SK-N-MC (cell line): ENCODE data around the gene SH3RF1.
"Not testable (repeated sequence)": the region's sequence is repeated elsewhere in the genome, so short reads cannot be mapped to it uniquely, and the experiment has no call there.

ENCODE experiments used
- DNase-seq: peaks from one replicate; pipeline ENCODE4 v3.0.0-alpha.2; 2011; ENCODE audit warnings: low read depth, low spot score
- H3K27ac ChIP-seq: fragments of 200-600 bp; sonication (generic); 2 replicates; pipeline ENCODE4 v1.5.1; 2016; ENCODE audit warnings: mixed run types
- H3K36me3 ChIP-seq: fragments of 200-600 bp; sonication (generic); 2 replicates; pipeline ENCODE4 v1.6.1; 2017; ENCODE audit warnings: antibody characterized with exemption, low read length, mixed read lengths; ENCODE audit not compliant: insufficient read depth
- H3K4me3 ChIP-seq: fragments of 200-600 bp; sonication (generic); 2 replicates; pipeline ENCODE4 v1.5.1; 2016
- H3K9ac ChIP-seq: fragments of 200-600 bp; sonication (generic); 2 replicates; pipeline ENCODE4 v1.8.0; 2017; ENCODE audit warnings: mixed run types, mixed read lengths; ENCODE audit not compliant: insufficient read length
- H3K9me3 ChIP-seq: fragments of 200-600 bp; sonication (generic); 2 replicates; pipeline ENCODE4 v1.6.1; 2017; ENCODE audit warnings: low read depth, mild to moderate bottlenecking, antibody characterized with exemption, low read length, moderate library complexity, mixed read lengths
- EZH2 ChIP-seq: fragments of 200-600 bp; sonication (generic); IDR thresholded peaks from one replicate; pipeline ENCODE4 v1.6.1; 2017; ENCODE audit warnings: antibody characterized with exemption
- FOXP2 ChIP-seq: optimal IDR thresholded peaks from 2 replicates; pipeline ENCODE3; 2011; ENCODE audit warnings: mild to moderate bottlenecking, moderate library complexity; ENCODE audit not compliant: insufficient read depth; ENCODE audit errors: extremely low read length, control extremely low read depth
- POLR2AphosphoS5 ChIP-seq: IDR thresholded peaks from 2 replicates; pipeline ENCODE4 v1.6.1; 2012; ENCODE audit warnings: mild to moderate bottlenecking, low read depth, low read length, borderline replicate concordance

Gene SH3RF1

DNA sequence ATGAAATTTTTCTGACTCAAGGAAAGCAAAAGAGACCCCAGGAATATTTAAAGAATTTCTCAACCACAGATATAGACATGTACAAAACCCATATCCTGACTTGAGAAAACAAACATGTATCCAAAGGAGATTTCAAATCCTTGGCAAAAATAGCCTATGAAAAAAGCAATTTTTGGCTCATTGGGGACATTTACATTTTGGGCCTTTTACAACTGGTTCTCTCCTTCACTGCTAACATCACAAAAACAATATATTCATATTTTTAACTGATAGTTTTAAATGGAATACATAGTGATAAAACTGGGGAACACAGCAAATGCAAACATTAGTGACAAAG, 65.0 kb downstream of the SH3RF1 start:
- Histone ChIP-seq H3K9me3 (no peaks in the 10 kb centered on the region), H3K9ac (no peak overlapping the region), H3K27ac (peak overlapping the region; percentile 76; the same call in 1 of the 2 replicates), H3K4me3 (no peak overlapping the region), H3K36me3 (no peaks in the 10 kb centered on the region)
- TF ChIP-seq EZH2: no peak
- TF ChIP-seq POLR2AphosphoS5: no peak
- TF ChIP-seq FOXP2: no peak
- no peak for DNase-seq

DNA sequence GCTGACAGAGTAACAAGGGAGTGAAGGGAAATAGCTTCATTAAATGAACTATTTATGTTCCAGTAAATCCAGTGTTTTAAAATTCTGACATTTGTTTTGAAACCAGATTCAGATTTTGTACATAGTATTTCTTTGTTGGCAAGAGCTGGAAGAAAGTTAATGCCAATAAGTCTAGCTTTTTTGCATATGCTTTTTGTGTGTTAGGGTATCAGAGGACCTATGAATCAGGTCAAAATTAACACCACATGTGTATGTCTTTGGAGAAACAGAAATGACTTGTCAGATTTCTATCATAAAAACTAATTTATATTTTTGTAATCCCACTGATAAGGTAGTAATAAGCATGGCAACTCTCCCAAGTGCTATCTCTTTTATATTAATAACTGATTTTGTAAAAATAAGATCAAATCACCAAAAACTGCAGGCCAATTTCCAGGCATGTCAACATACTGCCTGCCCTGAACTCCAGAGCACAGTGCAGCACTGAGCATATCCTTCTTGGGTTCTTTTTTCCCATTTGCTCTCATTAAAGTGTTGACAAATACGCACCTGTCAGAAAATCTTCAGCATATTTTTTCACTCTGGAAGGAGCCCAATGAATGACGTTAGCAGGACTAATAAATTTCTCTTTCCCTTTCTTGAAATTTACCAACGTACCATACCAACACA, 65.5 kb downstream of the SH3RF1 start:
- DNase-seq: no peak
- TF ChIP-seq FOXP2: no peak
- peak overlapping the region; percentile 76; the same call in 1 of the 2 replicates for H3K27ac ChIP-seq

DNA sequence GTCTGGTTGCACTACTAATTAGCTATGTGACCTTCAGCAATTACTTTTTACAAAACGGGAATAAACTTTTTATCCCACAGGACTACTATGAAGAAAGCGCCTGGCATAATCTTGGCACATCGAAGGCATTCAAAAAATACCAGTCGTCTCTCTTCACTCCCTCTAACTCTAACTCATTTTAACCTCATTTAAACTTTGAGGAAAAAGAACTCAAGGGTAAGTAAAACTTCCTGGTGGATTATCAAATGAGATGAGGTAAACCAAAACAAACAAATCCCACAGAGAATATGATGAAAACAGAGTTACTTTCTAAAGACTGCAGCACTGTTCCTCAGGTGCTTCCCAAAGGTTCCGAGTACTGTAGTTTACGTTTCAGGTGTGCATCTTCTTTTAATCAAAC, 66.9 kb downstream of the SH3RF1 start:
- no peaks in the 10 kb centered on the region for H3K36me3 ChIP-seq
- no peak overlapping the region for H3K27ac ChIP-seq
- TF ChIP-seq POLR2AphosphoS5 (no peak), FOXP2 (no peak), EZH2 (no peak)
- no peaks in the 10 kb centered on the region for H3K9me3 ChIP-seq
- no peak overlapping the region for H3K4me3 ChIP-seq
- DNase-seq: no peak
- H3K9ac ChIP-seq: no peak overlapping the region

More for the DNA sequence above, 65.5 kb downstream of the SH3RF1 start:
- no peaks in the 10 kb centered on the region for H3K9me3 ChIP-seq
- H3K36me3 ChIP-seq: no peaks in the 10 kb centered on the region
- H3K4me3 ChIP-seq: no peak overlapping the region
- H3K9ac ChIP-seq: no peak overlapping the region

DNA sequence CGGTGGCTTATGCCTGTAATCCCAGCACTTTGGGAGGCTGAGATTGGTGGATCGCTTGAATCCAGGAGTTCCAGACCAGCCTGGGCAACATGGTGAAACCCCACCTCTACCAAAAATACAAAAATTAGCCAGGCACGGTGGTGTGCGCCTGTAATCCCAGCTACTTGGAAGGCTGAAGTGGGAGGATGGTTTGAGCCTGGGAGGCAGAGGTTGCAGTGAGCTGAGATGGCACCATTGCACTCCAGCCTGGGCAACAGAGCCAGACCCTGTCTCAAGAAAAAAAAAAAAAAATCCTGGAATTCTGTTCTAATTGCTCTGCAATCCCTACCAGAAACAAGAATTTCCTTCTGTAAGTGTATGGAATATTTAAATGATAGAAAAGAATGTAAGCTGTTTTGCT, 67.5 kb downstream of the SH3RF1 start:
- H3K36me3 ChIP-seq, DNase-seq, H3K9me3 ChIP-seq, H3K9ac ChIP-seq, H3K4me3 ChIP-seq, H3K27ac ChIP-seq: not testable (repeated sequence)

DNA sequence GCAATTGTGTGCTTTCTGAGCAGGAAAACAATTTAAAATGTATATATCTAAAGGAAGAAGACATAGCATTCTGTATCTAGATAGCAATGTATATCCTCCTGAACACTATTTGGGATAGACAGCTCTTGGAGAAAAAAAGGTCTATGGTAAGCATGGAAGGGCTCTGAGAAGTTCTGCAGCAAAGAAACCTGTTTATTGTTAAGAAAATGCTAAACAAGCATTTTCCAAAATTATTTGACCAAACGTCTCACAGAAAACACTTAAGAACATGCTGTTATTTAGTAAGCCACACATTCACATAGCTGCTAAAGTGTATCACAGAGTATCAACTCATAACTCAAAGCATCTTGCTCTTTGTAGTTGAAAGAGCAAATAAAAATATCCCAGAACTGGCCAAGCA, 67.9 kb downstream of the SH3RF1 start:
- DNase-seq: no peak
- no peak for TF ChIP-seq FOXP2
- Histone ChIP-seq H3K9ac (no peak overlapping the region), H3K36me3 (no peaks in the 10 kb centered on the region), H3K4me3 (no peak overlapping the region), H3K9me3 (no peaks in the 10 kb centered on the region), H3K27ac (no peak overlapping the region)

DNA sequence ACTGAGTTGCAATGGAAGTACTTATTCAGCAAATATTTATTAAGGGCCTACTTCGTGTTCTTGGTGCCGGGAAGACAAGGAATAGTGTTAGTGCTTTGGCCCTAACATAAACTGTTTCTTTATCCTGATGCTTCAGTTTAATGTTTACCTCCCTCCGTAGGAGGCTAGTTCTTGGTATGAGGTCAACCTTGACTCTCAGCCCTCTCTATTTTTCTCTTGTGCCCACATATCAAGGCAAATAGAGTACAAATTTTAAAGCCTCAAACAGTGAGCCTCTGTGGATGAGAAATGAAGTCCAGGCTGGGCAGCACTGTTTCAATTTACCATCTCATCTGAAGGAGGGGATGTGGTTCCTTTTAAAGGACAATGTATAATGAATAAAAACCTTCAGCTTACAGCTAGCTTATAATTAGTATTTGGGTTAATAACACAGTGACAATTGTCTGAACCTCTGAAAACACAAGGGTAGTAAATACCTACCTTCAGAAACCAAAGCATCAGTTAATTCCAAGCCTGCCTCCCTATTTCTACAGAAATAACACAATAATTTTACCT, 68.5 kb downstream of the SH3RF1 start:
- no peak overlapping the region for H3K9ac ChIP-seq
- TF ChIP-seq FOXP2 (no peak), POLR2AphosphoS5 (no peak)
- H3K36me3 ChIP-seq: no peaks in the 10 kb centered on the region
- H3K4me3 ChIP-seq: peak overlapping the region; percentile 59
- DNase-seq: no peak
- H3K9me3 ChIP-seq: no peaks in the 10 kb centered on the region
- peak overlapping the region; percentile 65; the same call in 1 of the 2 replicates for H3K27ac ChIP-seq

DNA sequence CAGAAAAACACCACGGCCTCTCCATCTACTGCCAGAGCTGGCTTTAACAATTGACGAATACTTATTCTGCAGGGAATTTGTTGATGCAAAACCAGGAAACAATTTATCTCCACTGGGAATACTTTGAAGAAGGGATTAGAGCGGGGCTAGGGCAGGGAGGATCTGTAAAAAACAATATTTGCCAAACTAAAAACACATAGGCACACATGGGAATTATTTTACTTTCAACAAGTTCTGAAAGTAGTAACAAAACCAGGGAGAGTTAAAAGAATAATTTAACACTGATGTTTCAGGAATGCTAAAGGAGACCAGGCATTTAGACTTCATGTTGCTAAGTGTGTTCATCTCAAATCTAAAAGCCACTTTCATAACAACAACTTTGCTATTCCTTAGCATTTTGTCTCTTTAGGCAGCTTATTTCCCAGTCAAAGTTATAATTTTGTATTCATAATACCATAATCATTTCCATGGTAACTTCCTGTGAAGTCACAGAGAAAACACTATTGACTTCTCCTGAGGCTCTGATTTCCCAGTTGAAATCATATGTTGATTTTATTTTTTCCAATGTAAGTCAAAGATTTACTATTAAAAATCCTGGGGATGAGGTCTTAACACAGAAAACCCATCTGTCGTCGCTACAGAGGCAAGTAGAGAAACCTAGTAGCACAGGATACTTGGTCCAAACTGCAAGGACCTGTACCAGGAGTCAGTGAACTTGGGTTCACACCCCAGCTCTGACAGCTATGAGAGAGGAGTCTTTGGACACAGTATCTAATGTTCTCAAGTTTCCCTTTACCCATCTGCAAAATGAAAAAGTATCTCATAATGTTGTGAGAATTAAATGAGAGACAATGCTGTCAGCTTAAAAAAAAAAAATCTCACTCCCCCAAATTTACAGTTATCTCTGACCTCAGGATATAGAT, 69.3 kb downstream of the SH3RF1 start:
- peak; percentile 39 for DNase-seq
- Histone ChIP-seq H3K9ac (no peak overlapping the region), H3K36me3 (no peaks in the 10 kb centered on the region), H3K27ac (peak overlapping the region; percentile 65), H3K4me3 (peak overlapping the region; percentile 59), H3K9me3 (no peaks in the 10 kb centered on the region)
- TF ChIP-seq EZH2 (no peak), POLR2AphosphoS5 (no peak), FOXP2 (no peak)

DNA sequence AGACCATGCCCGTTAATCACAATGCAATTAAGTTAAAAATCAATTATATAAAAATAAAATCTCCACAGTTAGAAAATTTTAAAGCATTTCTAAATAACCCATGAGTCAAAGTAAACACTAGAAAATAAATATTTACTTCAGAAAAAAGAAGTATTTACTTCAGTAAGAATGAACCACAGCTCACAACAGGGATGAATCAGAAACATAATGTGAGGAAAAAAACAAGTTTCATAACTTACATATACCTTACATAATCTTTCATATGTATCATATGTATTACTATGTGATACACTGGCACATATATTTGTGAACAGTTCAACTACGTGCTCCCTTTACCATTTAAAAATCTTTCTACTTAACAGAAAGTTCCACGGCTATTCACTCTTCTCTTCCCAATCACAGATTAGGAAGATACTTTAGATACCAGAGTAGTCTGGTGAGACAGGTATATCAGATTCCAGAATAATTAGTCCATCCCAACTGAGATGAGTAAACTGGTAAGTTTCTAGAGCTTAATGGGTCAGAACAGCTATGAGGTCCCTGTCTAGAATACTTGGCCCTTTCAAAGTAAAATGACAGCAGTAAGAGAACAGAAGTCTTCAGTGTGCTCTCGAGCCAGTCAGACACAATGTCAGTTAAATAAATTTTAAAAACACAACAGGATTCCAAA, 70.3 kb downstream of the SH3RF1 start:
- H3K36me3 ChIP-seq: no peaks in the 10 kb centered on the region
- no peaks in the 10 kb centered on the region for H3K9me3 ChIP-seq
- H3K27ac ChIP-seq: peak overlapping the region; percentile 12
- TF ChIP-seq POLR2AphosphoS5 (no peak), EZH2 (no peak), FOXP2 (no peak)
- H3K9ac ChIP-seq: peak overlapping the region; percentile 40
- DNase-seq: no peak
- H3K4me3 ChIP-seq: 0 out of 2 replicates have a peak overlapping the region, but pooled peaks have one; percentile 8

DNA sequence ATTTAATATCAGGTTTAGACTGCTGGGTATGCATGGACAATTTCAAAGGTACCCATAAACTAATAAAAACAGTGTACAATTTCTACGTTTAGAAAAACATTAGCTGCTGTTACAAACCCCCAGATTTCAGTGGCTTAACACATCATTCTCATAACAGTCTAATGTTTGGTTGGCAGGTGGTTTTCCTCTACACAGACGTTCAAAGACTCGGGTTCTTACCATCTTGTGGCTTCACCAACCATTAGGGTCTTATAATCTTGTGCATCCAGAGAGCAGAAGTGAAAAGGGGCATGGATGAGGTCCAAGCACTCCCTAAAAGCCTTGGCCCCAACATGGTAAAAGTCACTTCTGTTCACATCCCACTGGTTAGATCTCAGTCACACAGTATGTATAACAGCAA, 71.6 kb downstream of the SH3RF1 start:
- Histone ChIP-seq H3K27ac (no peak overlapping the region), H3K9me3 (no peaks in the 10 kb centered on the region; the same call in 1 of the 2 replicates), H3K36me3 (no peaks in the 10 kb centered on the region), H3K4me3 (no peak overlapping the region), H3K9ac (no peak overlapping the region)
- DNase-seq: no peak
- TF ChIP-seq FOXP2: no peak
